ENCODE measurements around the gene AAGAB. TPM values are rescaled to one million over a fixed set of nuclear protein-coding genes. Genes with fewer than 3 reads are reported as not detected.

Gene AAGAB
- total RNA-seq, 2 donors from 2014 or later = 34.1 to 34.3 TPM

DNA sequence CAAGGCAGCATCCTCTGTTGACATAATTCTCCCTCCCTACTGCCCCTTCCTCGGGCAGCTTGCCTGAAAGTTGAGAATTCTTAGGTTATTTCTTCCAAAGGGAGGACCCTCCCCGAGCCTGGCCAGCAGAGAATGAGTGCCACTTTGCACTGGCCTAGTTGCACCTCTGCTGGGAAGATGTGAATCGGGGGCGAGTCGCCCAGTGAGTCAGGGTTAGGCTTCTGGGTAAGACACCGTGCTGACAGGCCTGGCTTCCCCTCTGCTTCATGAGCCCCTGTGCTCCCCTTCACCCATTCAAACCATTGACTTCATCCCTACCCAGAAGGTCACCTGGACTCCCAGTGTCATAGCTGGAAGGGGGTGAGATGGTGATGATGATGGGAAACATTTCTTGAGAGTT is 82.3 kb downstream of the AAGAB start:
- H3K9me3 ChIP-seq = no peaks in the 10 kb centered on the region
- intact Hi-C loops (cut with DNase I) = no loop called here
- TF ChIP-seq, protein P1, sequence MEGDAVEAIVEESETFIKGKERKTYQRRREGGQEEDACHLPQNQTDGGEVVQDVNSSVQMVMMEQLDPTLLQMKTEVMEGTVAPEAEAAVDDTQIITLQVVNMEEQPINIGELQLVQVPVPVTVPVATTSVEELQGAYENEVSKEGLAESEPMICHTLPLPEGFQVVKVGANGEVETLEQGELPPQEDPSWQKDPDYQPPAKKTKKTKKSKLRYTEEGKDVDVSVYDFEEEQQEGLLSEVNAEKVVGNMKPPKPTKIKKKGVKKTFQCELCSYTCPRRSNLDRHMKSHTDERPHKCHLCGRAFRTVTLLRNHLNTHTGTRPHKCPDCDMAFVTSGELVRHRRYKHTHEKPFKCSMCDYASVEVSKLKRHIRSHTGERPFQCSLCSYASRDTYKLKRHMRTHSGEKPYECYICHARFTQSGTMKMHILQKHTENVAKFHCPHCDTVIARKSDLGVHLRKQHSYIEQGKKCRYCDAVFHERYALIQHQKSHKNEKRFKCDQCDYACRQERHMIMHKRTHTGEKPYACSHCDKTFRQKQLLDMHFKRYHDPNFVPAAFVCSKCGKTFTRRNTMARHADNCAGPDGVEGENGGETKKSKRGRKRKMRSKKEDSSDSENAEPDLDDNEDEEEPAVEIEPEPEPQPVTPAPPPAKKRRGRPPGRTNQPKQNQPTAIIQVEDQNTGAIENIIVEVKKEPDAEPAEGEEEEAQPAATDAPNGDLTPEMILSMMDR (IDR thresholded peaks at IDR 0.05) = no peak
- no peak for TF ChIP-seq POLR2A (IDR thresholded peaks at IDR 0.05)
- 89% methylated on average over 6 of the region's 6 CpGs for WGBS
- H3K27me3 ChIP-seq (replicated peaks; ENCODE audit: insufficient read depth) = no peaks in the 10 kb centered on the region
- H3K4me3 ChIP-seq = no peak overlapping the region
- H3K36me3 ChIP-seq = peaks cover 0 to 3% of the 10 kb centered on the region in 2 donors
- H3K4me1 ChIP-seq (replicated peaks) = peaks cover 22% of the 10 kb centered on the region
- no peak overlapping the region for H3K27ac ChIP-seq
- DNase-seq (ENCODE audit: low spot score) = no peak

DNA sequence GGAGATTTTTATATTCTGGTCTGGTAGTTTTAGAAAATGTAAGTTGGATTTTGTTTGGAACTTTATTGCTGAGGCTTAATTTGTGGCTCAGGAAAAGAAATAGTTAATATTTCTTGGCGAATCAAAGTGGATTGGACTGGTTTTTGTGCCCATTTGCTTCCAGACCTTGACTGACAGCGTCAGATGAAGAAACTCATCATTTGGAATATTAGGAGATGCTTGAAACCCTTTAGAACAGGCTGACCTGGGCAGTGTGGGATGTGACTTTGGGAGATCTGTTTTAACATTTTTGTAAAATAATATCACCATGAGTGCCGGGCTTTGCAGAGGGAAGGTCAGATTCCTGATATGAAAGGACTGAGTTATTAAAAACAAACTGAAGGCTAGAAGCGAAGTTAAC is 83.0 kb downstream of the AAGAB start:
- intact Hi-C loops (cut with DNase I) = no loop called here
- no peaks in the 10 kb centered on the region for H3K27me3 ChIP-seq (replicated peaks; ENCODE audit: insufficient read depth)
- 57% methylated on average over 4 of the region's 4 CpGs for WGBS

DNA sequence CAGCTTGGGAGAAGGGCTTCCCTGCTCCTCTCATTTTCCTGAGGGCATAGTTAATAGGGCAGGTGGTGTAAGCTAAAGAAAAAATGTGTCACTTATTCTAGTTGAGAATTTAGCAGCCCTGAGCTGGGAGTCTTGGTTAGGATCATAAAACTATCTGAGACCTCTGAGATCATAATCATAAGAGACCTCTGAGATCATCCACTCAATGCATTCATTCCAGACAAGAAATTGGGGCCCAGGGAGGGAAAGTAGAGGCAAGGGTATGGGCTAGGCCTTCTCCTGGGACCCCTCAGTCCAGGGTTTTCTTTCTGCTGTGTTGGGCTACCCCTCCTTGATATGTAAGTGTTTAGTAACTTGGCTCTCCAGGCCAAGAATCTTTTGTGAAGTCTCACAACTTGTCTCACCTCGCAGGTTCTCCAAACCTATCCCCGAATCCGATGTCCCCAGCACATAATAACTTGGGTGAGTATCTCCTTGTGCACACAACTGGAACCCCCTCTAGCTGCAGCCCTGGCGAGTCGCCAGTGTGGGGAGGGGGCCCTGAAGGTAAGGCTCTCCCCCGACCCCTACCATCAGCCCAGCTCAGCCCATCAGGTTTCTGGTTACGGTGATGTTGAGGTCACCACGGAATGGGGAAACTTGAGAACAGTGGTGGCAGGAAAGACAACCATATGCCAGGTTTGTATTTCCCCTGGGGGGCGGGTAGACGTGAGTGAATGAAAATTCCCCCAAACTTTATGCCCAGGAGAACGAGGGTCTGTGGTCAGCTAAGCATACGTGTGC is 84.1 kb downstream of the AAGAB start:
- Histone ChIP-seq H3K4me1 (replicated peaks) (peaks cover 11% of the 10 kb centered on the region), H3K9me3 (no peaks in the 10 kb centered on the region), H3K36me3 (peaks cover 0 to 3% of the 10 kb centered on the region in 2 donors), H3K27me3 (replicated peaks; ENCODE audit: insufficient read depth) (no peaks in the 10 kb centered on the region), H3K27ac (no peak overlapping the region), H3K4me3 (no peak overlapping the region)
- no peak for DNase-seq (ENCODE audit: low spot score)
- intact Hi-C loops (cut with DNase I) = no loop called here
- WGBS = 75% methylated on average over 12 of the region's 12 CpGs
- TF ChIP-seq, protein P1 (IDR thresholded peaks at IDR 0.05) = no peak
- TF ChIP-seq POLR2A (IDR thresholded peaks at IDR 0.05) (no peak), POLR2AphosphoS5 (IDR thresholded peaks at IDR 0.05) (no peak)

More for the DNA sequence above, 83.0 kb downstream of the AAGAB start:
- Histone ChIP-seq H3K36me3 (peaks cover 0 to 3% of the 10 kb centered on the region in 2 donors), H3K27ac (no peak overlapping the region), H3K4me1 (replicated peaks) (peaks cover 22% of the 10 kb centered on the region), H3K9me3 (no peaks in the 10 kb centered on the region), H3K4me3 (no peak overlapping the region)
- DNase-seq (ENCODE audit: low spot score) = no peak
- no peak for TF ChIP-seq POLR2A (IDR thresholded peaks at IDR 0.05)
- no peak for TF ChIP-seq POLR2AphosphoS5 (IDR thresholded peaks at IDR 0.05)
- TF ChIP-seq, protein P1 (IDR thresholded peaks at IDR 0.05) = no peak

DNA sequence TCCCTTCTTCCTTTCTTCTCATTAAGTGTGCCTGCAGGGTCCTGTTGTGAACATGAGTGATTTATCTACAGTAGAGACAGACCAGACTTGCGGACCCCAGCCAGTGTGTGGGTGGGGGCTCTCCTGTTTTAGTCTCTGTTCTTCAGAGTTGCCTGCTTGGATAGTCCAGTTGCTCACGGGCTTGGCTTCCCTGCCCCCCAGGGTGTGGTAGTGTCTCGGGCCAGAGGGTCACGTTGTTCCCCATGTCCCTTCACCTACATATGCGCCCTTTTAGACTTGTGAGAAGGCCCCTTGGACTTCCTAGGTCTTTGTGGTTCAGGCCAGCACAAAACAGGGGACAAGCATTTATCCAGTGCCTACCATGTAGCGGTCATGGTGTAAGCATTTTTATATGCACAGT is 85.8 kb downstream of the AAGAB start:
- TF ChIP-seq POLR2A (IDR thresholded peaks at IDR 0.05) (no peak), POLR2AphosphoS5 (IDR thresholded peaks at IDR 0.05) (no peak)
- TF ChIP-seq, protein P1 (IDR thresholded peaks at IDR 0.05) = no peak
- H3K4me3 ChIP-seq = no peak overlapping the region
- H3K27ac ChIP-seq = no peak overlapping the region
- intact Hi-C loops (cut with DNase I) = no loop called here
- peaks cover 0 to 3% of the 10 kb centered on the region in 2 donors for H3K36me3 ChIP-seq
- no peaks in the 10 kb centered on the region for H3K4me1 ChIP-seq (replicated peaks)
- H3K27me3 ChIP-seq (replicated peaks; ENCODE audit: insufficient read depth) = no peaks in the 10 kb centered on the region
- 87% methylated on average over 6 of the region's 6 CpGs for WGBS
- no peak for DNase-seq (ENCODE audit: low spot score)
- H3K9me3 ChIP-seq = no peaks in the 10 kb centered on the region

DNA sequence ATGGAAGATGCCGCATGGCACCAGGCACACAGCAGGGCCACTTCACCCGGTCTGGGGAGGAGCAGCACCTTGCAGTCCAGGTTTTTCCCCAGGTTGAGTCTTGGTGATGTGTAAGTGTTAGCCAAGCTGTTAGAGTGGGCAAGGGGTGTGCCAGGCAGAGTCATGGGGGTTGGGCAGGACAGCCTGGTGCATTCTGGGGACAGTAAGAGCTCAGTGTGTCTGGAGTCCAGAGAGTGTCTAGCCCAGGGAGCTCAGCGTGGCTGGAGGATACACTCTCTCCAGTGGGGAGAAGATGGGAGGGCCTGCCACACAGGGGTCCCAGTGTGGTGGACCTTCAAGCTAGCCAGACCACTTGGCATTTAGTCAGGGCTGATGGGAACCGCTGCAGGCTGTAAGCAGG is 87.4 kb downstream of the AAGAB start:
- no peaks in the 10 kb centered on the region for H3K4me1 ChIP-seq (replicated peaks)
- 92% methylated on average over 4 of the region's 4 CpGs for WGBS
- H3K36me3 ChIP-seq = peaks cover 0 to 3% of the 10 kb centered on the region in 2 donors
- no peak for DNase-seq (ENCODE audit: low spot score)
- TF ChIP-seq, protein P1 (IDR thresholded peaks at IDR 0.05) = no peak
- no peak for TF ChIP-seq POLR2AphosphoS5 (IDR thresholded peaks at IDR 0.05)
- TF ChIP-seq POLR2A (IDR thresholded peaks at IDR 0.05) = no peak
- H3K27me3 ChIP-seq (replicated peaks; ENCODE audit: insufficient read depth) = no peaks in the 10 kb centered on the region
- H3K9me3 ChIP-seq = no peaks in the 10 kb centered on the region
- no peak overlapping the region for H3K4me3 ChIP-seq
- peak overlapping the region in 1 of 2 donors; percentile 30 for H3K27ac ChIP-seq
- intact Hi-C loops (cut with DNase I) = no loop called here

All from prostate gland (tissue), 2 donors.